SH-SY5Y (cell line): Measurements from ENCODE around the gene FAM13C.

Experiments
- GATA2 ChIP-seq: IDR thresholded peaks from 2 replicates; pipeline ENCODE4 v1.6.1; 2011; ENCODE audit warnings: mild to moderate bottlenecking, low read depth, low read length
- GATA3 ChIP-seq: IDR thresholded peaks from 2 replicates; pipeline ENCODE4 v1.6.1; 2011; ENCODE audit warnings: low read depth, mild to moderate bottlenecking, low read length, moderate library complexity

DNA sequence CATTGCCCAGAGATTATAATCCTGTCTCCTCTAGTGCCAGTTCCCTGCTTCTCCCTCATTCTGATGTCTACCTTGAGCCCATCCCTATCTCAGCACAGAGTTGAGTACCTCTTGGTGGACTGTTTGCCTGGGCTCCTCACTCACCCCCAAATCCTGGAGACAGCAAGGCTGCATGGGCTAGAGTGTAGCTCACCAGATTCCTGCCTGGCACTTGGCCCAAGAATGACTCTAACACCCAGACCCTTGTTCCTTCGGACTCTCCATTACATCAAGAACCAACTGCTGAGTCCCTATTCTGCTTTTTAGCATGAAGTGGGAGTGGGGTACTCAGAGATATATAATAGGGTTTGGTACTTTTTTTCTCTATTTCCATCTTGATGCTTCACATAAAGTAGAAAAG lies 22.1 kb downstream of the FAM13C start:
- no peak for TF ChIP-seq GATA2
- TF ChIP-seq GATA3: no peak
